Measurements from ENCODE around the gene HERC3.
A peak's percentile ranks its signal among the peaks of the same experiment; 100 is the strongest.

HERC3 gene

DNA sequence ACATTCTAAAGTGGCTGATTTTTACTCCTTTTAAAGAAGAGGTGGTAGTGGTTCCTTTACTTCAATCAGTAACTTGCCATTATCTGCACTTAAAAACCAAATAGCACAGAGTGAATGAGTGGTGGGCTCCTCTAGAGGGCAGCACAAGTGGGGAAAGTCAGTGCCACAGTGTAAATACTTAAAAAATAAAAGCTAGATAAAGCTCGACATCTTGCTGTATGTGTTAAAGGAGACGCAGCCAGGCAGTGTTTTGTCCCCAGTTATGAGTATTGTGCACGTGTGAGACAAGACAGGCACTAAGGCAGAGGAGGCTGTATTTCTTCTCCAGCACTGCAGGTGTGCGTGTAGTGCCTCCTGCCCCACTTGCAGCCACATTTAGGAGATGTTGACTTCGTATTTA is 80.7 kb downstream of the HERC3 start:
- no peak overlapping the region for H3K4me3 ChIP-seq (ENCODE audit: control insufficient read depth, low read depth, low read length)
- TF ChIP-seq, protein P1, sequence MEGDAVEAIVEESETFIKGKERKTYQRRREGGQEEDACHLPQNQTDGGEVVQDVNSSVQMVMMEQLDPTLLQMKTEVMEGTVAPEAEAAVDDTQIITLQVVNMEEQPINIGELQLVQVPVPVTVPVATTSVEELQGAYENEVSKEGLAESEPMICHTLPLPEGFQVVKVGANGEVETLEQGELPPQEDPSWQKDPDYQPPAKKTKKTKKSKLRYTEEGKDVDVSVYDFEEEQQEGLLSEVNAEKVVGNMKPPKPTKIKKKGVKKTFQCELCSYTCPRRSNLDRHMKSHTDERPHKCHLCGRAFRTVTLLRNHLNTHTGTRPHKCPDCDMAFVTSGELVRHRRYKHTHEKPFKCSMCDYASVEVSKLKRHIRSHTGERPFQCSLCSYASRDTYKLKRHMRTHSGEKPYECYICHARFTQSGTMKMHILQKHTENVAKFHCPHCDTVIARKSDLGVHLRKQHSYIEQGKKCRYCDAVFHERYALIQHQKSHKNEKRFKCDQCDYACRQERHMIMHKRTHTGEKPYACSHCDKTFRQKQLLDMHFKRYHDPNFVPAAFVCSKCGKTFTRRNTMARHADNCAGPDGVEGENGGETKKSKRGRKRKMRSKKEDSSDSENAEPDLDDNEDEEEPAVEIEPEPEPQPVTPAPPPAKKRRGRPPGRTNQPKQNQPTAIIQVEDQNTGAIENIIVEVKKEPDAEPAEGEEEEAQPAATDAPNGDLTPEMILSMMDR (IDR thresholded peaks at IDR 0.05; ENCODE audit: control insufficient read depth, insufficient read depth, low read depth, low read length, missing control alignments) = peak; percentile 49
- no peak for DNase-seq (ENCODE audit: low read depth)

DNA sequence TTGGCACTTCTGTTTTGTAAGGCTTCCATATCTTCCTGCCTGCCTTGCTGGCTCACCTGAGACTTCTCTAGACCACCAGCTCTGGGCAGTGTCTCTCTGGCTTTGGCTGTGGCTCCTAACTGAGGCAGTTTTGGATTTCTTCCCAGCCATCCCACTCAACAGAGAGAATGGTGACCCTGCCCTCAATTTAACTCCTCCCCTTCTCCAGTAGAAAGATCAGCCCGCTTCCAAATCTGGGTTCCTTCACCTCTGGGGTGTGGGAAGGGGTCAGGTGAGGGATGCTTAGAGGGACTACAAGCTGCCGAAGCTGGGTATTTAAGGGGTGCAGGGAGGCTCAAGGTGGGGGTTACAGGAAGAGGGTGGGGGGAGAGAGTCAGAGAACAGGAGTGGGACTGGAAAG is 81.6 kb downstream of the HERC3 start:
- TF ChIP-seq, protein P1 (IDR thresholded peaks at IDR 0.05; ENCODE audit: control insufficient read depth, insufficient read depth, low read depth, low read length, missing control alignments) = no peak
- H3K4me3 ChIP-seq (ENCODE audit: control insufficient read depth, low read depth, low read length) = no peak overlapping the region
- no peak for DNase-seq (ENCODE audit: low read depth)

DNA sequence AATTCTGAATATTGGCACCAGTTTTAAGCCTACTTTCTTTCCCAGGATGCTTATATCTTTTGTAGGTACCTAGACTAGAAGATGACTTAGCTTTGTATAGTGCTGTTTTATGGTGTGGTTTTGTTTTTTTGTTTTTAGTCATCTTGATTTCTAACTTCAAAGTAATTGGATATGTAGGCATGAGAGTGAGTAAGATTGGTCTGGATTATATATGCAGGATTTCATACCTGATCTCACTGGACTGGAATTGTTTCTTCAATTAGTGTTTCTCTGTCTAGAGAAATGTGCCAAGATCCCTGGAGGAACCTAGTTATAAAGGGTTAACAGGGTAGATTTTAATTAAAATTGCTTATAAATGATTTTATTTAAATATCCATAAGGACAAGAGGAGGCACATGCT is 82.3 kb downstream of the HERC3 start:
- TF ChIP-seq, protein P1 (IDR thresholded peaks at IDR 0.05; ENCODE audit: control insufficient read depth, insufficient read depth, low read depth, low read length, missing control alignments) = no peak
- no peak for DNase-seq (ENCODE audit: low read depth)
- H3K4me3 ChIP-seq (ENCODE audit: control insufficient read depth, low read depth, low read length) = no peak overlapping the region

DNA sequence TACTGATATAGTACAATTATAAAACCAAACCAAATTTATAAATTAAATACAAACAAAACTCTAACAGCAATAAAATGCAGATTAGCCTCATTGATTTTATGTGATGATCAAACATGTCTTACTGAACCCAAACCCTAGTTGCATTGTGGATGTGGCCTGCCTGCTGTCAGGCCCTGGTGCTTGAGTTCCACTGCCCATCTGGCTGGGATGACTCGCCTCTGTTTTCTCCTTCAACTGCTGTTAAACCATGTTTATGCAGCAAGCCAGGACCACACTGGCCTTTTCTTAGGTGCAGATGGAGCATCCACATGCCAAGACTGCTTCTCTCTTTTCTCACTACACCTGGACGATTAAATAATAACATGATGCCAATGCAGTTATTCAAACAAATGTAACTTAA is 82.7 kb downstream of the HERC3 start:
- DNase-seq (ENCODE audit: low read depth) = no peak
- TF ChIP-seq, protein P1 (IDR thresholded peaks at IDR 0.05; ENCODE audit: control insufficient read depth, insufficient read depth, low read depth, low read length, missing control alignments) = no peak

DNA sequence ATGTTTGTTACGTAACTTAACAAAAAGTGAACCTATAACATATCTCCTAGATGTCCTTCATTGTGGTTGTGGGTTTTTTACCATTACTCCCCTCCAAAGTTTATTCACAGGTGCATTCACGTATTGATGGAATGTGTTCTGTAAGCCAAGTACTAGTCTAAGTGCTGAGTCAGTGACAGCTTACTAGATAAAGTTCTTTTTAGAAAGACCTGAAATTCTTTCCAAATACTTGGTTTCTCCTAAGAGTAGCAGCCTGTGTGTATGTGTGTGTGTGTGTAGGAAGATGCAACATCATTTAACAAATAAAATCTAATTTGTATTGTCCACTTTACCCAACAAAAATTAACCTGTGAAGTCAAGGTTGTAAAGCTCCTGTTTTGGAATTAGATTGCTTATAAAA is 83.3 kb downstream of the HERC3 start:
- H3K4me3 ChIP-seq (ENCODE audit: control insufficient read depth, low read depth, low read length) = no peak overlapping the region
- no peak for DNase-seq (ENCODE audit: low read depth)
- TF ChIP-seq, protein P1 (IDR thresholded peaks at IDR 0.05; ENCODE audit: control insufficient read depth, insufficient read depth, low read depth, low read length, missing control alignments) = no peak

More for the DNA sequence above, 82.7 kb downstream of the HERC3 start:
- no peak overlapping the region for H3K4me3 ChIP-seq (ENCODE audit: control insufficient read depth, low read depth, low read length)

DNA sequence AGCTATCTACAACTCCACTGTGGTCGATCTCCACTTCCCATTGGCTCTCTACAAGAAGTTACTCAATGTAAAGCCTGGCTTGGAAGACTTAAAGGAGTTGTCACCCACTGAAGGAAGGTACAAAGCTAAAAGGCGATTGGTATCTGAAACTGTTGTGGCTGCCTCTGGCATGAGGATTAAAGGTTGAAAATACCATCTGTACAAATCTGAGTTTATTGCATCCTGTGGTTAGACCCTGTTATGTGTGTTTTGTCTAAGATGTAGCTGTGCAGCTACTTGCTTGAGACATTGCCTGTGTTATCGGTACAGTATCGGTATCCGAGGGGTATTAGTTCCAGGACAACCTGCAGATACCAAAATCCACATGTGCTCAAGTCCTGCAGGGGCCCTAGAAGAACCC is 88.9 kb downstream of the HERC3 start:
- DNase-seq (ENCODE audit: low read depth) = no peak
- no peak overlapping the region for H3K4me3 ChIP-seq (ENCODE audit: control insufficient read depth, low read depth, low read length)
- TF ChIP-seq, protein P1 (IDR thresholded peaks at IDR 0.05; ENCODE audit: control insufficient read depth, insufficient read depth, low read depth, low read length, missing control alignments) = no peak

DNA sequence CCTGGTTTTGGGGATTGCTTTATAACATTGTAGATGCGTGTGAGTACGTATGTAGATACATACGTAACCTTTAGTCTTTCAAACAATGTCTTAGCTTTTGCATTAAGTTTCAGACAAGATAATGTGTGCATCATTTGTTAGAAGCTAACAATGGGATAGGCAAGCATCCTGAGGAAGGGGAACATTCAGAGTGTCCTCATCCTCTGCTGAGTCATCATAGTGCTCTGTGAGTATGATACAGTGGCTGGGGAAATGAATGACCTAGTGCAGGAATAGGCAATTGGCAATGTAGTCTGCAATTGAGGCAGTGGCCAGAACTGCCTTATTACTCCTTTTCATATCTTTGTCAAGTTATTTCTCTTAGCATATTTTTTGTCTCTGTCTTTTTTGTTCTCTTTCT is 98.1 kb downstream of the HERC3 start:
- no peak for DNase-seq (ENCODE audit: low read depth)
- TF ChIP-seq, protein P1 (IDR thresholded peaks at IDR 0.05; ENCODE audit: control insufficient read depth, insufficient read depth, low read depth, low read length, missing control alignments) = no peak
- no peak overlapping the region for H3K4me3 ChIP-seq (ENCODE audit: control insufficient read depth, low read depth, low read length)

Data from AG09309 (cell line).